ENCODE results near the gene POLA2. TPM values are rescaled to one million over a fixed set of nuclear protein-coding genes. Genes with fewer than 3 reads are reported as not detected.

The POLA2 gene
- total RNA-seq, 2 donors from 2014 or later: 5.9 to 28.0 TPM

DNA sequence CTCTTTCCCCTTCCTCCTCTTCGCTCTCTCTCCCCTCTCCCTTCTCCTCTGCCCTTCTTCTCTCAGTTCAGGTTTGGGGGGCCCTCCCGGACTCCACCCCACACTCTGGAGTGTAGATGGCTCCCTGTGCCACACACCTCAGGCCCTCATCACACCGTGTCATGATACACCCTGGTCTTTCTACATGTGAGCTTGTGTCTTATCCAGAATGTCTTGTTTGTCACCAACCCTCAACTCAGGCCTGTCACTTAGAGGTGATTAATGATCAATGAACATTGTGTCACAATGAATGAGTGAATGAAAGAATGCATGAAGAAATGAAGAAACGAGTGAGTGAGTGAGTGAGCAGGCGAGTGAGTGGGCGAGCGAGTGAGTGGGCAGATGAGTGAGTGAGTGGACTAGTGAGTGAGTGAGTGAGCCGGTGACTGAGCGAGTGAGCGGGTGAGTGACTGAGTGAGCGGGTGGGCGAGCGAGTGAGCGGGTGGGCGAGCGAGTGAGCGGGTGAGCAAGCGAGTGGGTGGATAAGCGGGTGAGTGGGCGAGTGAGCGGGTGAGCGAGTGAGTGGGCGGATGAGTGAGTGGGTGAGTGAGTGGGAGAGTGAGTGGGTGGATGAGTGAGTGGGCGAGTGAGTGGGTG lies 46.2 kb upstream of the POLA2 start:
- no peak overlapping the region for H3K9ac ChIP-seq (ENCODE audit: low read depth in 2 of 2, low read length in 2 of 2)
- no peak overlapping the region for H3K27ac ChIP-seq
- no peak for DNase-seq
- H3K27me3 ChIP-seq: no peaks in the 10 kb centered on the region
- TF ChIP-seq CTCF (IDR thresholded peaks at IDR 0.05): no peak
- H3K9me3 ChIP-seq: no peaks in the 10 kb centered on the region
- H3K4me3 ChIP-seq: no peak overlapping the region
- no peaks in the 10 kb centered on the region for H3K36me3 ChIP-seq
- no peaks in the 10 kb centered on the region for H3K4me1 ChIP-seq
- intact Hi-C loops (cut with DNase I): no loop called here

- no peak overlapping the region for H3K27ac ChIP-seq
- intact Hi-C loops (cut with DNase I): no loop called here
- H3K9ac ChIP-seq (ENCODE audit: low read depth in 2 of 2, low read length in 2 of 2): no peak overlapping the region
- no peaks in the 10 kb centered on the region for H3K9me3 ChIP-seq
- no peak for DNase-seq
- no peak overlapping the region for H3K4me3 ChIP-seq
- no peaks in the 10 kb centered on the region for H3K27me3 ChIP-seq
- no peaks in the 10 kb centered on the region for H3K4me1 ChIP-seq
- H3K36me3 ChIP-seq: no peaks in the 10 kb centered on the region
- TF ChIP-seq CTCF (IDR thresholded peaks at IDR 0.05): no peak
Observed at GRCh38 chr11:65216830-65217229, 44.9 kb upstream of the POLA2 start.

- DNase-seq: no peak
- H3K36me3 ChIP-seq: no peaks in the 10 kb centered on the region
- intact Hi-C loops (cut with DNase I): no loop called here
- no peaks in the 10 kb centered on the region for H3K9me3 ChIP-seq
- no peaks in the 10 kb centered on the region for H3K4me1 ChIP-seq
- H3K27ac ChIP-seq: no peak overlapping the region
- no peak overlapping the region for H3K4me3 ChIP-seq
- no peak for TF ChIP-seq CTCF (IDR thresholded peaks at IDR 0.05)
- H3K9ac ChIP-seq (ENCODE audit: low read depth in 2 of 2, low read length in 2 of 2): no peak overlapping the region
- H3K27me3 ChIP-seq: no peaks in the 10 kb centered on the region
Observed at GRCh38 chr11:65217441-65218423, 44.0 kb upstream of the POLA2 start.

DNA sequence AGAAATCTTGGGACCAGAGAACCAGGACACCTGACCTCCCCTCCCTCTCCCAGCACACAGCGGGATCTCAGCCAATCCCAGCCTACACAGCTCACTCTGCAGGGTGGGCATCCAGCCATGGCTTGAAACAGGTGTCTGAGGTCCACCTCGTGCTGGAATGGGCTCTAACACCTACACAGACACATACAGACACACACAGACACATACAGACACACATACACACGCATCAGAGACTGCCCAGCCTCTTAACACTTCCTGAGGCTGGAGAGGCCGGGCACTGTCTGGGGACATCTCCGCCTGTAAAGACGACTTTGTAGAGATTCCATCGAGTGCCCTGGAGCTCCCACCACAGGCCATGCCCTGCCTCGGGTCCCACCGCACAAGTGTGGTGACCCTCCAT lies 43.3 kb upstream of the POLA2 start:
- no peaks in the 10 kb centered on the region for H3K4me1 ChIP-seq
- no peak for DNase-seq
- intact Hi-C loops (cut with DNase I): no loop called here

GRCh38 chr11:65219930-65220213 lies 41.9 kb upstream of the POLA2 start:
- TF ChIP-seq CTCF (IDR thresholded peaks at IDR 0.05): no peak
- Histone ChIP-seq H3K27ac (no peak overlapping the region), H3K9me3 (no peaks in the 10 kb centered on the region), H3K27me3 (no peaks in the 10 kb centered on the region), H3K4me1 (peaks cover under 1% of the 10 kb centered on the region), H3K9ac (ENCODE audit: low read depth in 2 of 2, low read length in 2 of 2) (no peak overlapping the region), H3K4me3 (no peak overlapping the region), H3K36me3 (no peaks in the 10 kb centered on the region)
- DNase-seq: no peak
- intact Hi-C loops (cut with DNase I): no loop called here

More for the DNA sequence above, 43.3 kb upstream of the POLA2 start:
- Histone ChIP-seq H3K27ac (no peak overlapping the region), H3K4me3 (no peak overlapping the region), H3K9me3 (no peaks in the 10 kb centered on the region), H3K36me3 (no peaks in the 10 kb centered on the region), H3K27me3 (no peaks in the 10 kb centered on the region), H3K9ac (ENCODE audit: low read depth in 2 of 2, low read length in 2 of 2) (no peak overlapping the region)
- TF ChIP-seq CTCF (IDR thresholded peaks at IDR 0.05): no peak
